ENCODE data around the gene WFIKKN2.

The WFIKKN2 gene

DNA sequence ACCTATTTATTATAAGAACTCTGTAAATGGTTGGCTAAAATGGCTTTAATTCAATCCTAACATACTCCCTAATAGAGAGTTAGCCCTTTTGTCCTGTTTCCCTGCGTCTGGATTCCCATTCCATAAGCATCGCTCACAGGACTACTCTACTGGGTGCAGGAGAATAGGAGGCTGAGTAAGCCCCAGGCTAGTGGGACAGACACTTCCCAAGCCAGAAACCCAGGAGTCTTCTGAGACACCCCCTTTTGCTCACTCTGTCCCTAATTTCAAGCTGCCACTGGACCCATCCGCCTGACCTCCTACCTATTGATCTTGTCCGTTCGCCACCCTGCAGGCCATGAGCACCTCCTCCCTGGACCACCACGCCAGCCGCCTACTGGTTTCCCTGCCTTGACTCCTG lies 47.5 kb downstream of the WFIKKN2 start:
- DNase-seq = no peak

DNA sequence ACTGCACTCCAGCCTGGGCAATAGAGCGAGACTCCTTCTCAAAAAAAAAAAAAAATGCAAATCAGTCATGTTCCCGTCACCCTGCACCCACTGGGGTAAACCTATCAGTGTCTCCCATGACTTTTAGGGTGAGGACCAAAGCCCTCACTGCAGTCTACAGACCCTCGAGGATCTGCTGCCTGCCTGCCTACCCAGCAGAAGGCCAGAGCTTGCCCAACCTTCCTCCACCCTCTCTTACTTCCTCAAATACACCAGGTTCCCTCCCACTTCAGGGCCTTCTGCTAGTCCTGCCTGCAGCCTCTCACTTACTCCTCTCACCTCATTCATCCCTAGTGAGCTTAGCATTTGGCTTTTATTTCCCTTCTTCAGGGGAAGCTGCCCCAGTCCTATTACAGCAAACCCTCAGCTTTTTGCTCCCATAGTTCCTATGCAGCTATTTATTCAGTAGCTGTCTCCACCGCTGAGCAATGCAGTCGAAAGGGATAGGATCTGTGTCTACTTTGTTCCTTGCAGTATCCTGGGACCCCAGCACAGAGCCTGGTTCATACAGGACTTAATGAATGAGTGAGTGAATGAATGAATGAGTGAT lies 48.6 kb downstream of the WFIKKN2 start:
- no peak for DNase-seq

DNA sequence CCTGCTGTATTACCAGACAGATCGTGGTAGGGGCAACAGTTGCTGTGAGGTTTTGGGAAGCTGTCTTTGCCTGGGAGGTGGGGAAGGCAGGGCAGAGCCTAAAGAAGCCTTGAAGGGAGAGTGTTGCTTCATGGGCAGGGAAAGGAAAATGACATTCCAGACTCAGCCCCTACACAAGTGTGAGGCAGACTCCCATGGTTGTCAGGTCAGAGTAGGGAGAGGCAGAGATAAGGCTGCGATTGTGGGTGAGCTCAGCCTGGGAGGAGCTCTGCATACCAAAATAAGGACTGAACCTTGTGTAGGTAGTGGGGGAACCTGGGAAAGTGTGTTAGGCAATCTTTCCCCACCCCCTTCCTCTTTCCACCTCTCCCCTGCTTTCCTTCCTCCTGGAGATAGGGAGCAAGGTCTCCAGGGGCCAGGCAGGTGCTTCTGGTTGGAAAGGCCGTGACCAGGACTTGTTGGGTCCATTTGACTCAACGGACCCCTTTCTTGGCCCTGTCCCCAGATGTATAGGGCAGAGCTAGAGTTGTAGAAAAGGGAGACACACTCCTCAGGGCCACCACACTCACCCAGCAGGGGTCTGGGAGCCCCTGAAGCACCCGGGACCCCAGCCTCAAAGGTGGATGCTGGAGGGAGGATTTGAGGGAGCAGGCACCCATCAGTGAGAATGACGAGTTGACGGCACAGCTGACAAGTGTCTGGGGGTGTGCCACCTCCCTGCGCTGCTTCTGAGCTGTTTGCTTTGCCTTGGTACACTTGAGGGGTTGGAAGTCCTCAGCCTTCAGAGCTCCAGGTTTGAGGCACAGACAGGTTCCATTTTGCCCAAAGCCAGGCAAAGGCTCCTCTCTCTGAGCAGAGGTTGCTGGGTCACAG lies 49.3 kb downstream of the WFIKKN2 start:
- DNase-seq = no peak

DNA sequence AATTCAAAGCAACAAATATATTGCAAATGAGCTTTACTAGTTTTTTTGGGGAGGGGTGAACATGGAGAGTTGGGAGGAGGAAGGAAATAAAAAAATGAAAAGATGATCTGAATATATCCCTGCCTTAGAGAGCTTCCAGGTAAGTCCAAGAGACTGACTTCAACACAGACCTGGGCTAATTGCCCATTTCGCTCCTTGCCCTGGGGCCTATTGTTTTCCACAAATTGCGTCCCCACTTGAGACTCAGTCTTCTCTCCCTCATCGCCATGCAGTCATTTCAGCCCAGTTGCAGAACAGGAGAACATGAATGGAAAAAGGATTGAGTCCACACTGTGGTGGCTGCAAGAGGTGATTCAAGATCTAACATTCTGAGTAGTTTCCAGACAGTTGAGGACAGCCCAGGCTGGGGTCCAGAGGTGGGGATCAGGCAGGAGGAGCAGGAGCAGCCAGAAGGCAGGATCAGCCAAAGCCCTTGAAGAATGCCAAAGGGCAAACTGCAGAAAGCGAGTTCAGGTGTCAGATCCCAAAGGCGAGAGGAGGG lies 52.4 kb downstream of the WFIKKN2 start:
- DNase-seq = no peak

DNA sequence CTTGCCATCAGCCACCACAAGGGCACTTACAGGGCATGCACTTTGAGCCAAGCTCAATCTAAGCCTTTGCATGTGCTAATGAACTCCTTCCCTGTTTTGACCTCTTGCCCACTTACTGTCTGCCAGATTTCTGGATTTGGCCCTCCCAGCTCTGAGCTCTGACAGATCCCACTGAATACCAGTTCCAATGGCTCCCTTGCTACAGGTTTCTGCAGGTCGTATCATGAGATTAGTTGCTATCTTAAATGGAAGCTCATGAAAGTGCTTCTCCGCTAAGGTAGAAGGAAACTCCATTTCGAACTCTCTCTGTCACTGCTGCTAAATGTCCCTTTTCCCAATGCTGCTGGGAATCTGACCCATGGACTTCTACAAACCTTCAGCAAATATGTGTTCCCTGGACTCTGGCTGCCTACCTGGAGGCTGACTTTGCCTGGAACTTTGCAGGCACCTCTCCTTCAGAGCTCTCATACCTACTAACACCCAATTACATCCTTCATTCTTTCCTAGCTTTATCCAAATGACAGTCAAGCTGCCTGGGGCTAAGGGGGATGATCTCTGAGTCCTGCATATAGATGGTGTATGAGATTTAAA lies 54.2 kb downstream of the WFIKKN2 start:
- DNase-seq = no peak

DNA sequence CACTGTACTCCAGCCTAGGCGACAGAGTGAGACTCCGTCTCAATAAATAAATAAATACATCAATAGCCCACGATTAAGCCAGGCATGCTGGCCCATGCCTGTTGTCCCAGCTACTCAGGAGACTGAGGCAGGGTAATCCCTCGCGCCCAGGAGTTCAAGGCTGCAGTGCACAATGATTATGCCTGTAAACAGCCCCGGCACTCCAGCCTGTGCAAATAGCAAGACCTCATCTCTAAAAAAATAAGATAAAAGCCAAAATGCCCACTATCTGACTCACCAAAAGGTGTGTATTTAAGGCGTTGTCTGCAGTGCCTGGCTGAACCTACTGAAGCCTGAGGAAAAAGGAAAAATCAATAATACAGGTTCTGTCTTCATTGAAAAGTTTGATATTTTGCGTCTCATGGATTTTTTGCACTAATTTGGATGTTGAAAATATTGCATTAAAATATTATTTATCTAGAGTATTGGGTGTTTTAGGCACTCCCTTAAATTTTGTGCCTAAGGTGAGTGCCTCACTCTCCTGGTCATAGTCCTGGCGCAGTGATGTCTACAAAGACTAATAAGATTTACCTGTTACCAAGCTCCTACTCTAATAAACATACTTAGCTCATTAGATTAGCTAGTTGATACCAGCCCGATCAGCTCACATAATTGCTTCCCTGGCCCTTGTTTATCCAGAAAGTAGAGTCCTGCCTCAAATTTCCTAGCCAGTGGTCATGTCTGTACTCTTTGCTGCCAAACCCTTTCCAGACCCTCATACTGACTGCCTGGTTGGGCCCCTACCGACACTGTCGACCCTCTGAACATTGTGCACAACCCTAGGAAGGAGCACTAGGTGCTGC lies 55.5 kb downstream of the WFIKKN2 start:
- DNase-seq = no peak

DNA sequence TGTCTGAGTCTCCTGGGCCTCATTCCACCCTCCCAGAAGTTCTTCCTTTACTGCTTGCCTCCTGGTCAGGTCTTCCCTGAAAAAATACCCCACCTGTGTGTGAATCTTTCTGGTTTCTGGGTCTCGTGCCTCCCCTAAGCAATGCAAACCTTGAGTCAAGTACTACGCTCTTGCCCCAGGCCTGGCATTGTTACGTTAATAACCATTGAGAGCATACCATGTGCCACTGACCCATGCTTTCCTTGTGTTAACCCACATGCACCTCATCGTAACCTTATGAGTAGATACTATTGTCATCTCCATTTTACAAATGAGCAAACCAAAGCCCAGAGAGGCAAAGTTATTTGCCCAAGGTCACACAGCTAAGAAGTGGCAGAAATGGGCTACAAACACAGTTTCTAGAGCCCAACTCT lies 56.2 kb downstream of the WFIKKN2 start:
- no peak for DNase-seq
